Subcutaneous adipose tissue (tissue), 4 donors: ENCODE measurements around the gene RNH1. TPM values are rescaled to one million over a fixed set of nuclear protein-coding genes. Genes with fewer than 3 reads are reported as not detected.

Experiments used
- total RNA-seq, 4 donors: library from RNA; depleted of rRNA; stranded (reverse); fragments of >200 nt; gene quantifications; one replicate each; pipeline ENCODE4 v1.1.0, GENCODE V29; 2016
- TF ChIP-seq, protein P1 (sequence below): fragments of 450-650 bp; IDR thresholded peaks from one replicate; pipeline ENCODE4 v1.5.1; 2016; ENCODE audit warnings: low read depth, mild to moderate bottlenecking, control low read depth, antibody characterized with exemption, moderate library complexity

RNH1 gene
- total RNA-seq, 4 donors from 2014 or later, result 108 to 290 (median 245) TPM

- TF ChIP-seq, protein P1, sequence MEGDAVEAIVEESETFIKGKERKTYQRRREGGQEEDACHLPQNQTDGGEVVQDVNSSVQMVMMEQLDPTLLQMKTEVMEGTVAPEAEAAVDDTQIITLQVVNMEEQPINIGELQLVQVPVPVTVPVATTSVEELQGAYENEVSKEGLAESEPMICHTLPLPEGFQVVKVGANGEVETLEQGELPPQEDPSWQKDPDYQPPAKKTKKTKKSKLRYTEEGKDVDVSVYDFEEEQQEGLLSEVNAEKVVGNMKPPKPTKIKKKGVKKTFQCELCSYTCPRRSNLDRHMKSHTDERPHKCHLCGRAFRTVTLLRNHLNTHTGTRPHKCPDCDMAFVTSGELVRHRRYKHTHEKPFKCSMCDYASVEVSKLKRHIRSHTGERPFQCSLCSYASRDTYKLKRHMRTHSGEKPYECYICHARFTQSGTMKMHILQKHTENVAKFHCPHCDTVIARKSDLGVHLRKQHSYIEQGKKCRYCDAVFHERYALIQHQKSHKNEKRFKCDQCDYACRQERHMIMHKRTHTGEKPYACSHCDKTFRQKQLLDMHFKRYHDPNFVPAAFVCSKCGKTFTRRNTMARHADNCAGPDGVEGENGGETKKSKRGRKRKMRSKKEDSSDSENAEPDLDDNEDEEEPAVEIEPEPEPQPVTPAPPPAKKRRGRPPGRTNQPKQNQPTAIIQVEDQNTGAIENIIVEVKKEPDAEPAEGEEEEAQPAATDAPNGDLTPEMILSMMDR, result no peak
Observed at GRCh38 chr11:535519-536454, 28.7 kb upstream of the RNH1 start, which contains the start of gene HRAS. Gene HRAS (minus strand): TSS chr11:535576.

- TF ChIP-seq, protein P1, result no peak
Observed at GRCh38 chr11:535210-535518, 28.1 kb upstream of the RNH1 start.

- TF ChIP-seq, protein P1, result no peak
Observed at GRCh38 chr11:534396-535209, 27.6 kb upstream of the RNH1 start.

DNA sequence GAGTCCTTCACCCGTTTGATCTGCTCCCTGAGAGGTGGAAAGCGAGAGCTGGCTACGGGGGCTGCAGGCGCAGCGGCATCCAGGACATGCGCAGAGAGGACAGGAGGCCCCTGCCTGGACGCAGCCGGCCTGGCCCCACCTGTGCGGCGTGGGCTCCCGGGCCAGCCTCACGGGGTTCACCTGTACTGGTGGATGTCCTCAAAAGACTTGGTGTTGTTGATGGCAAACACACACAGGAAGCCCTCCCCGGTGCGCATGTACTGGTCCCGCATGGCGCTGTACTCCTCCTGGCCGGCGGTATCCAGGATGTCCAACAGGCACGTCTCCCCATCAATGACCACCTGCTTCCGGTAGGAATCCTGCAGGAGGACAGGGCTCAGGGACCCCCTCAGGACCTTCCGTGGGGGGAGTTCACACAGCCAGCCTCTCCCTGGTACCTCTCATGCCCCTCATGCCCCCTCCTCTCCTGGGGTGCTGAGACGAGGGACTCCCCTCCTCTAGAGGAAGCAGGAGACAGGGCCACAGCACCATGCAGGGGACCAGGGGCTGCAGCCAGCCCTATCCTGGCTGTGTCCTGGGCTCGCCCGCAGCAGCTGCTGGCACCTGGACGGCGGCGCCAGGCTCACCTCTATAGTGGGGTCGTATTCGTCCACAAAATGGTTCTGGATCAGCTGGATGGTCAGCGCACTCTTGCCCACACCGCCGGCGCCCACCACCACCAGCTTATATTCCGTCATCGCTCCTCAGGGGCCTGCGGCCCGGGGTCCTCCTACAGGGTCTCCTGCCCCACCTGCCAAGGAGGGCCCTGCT lies 26.7 kb upstream of the RNH1 start:
- TF ChIP-seq, protein P1, result no peak

GRCh38 chr11:532986-533585 lies 26.0 kb upstream of the RNH1 start:
- TF ChIP-seq, protein P1, result no peak

GRCh38 chr11:532527-532985 lies 25.5 kb upstream of the RNH1 start:
- TF ChIP-seq, protein P1, result no peak
